MM.1S (cell line): Measurements from ENCODE around the gene PKD1.
"Not testable (repeated sequence)": the region's sequence is repeated elsewhere in the genome, so short reads cannot be mapped to it uniquely, and the experiment has no call there.

Experiments used
- DNase-seq: peaks from one replicate; pipeline ENCODE4 v3.0.0-alpha.2; 2015
- H2AFZ ChIP-seq: fragments of 300-600 bp; sonication (generic); 2 replicates; pipeline ENCODE4 v1.6.0; 2016; ENCODE audit warnings: antibody characterized with exemption, low read length
- H3F3A ChIP-seq: fragments of 300-600 bp; sonication (generic); 2 replicates; pipeline ENCODE4 v1.6.1; 2016; ENCODE audit warnings: mild to moderate bottlenecking, antibody characterized with exemption, low read length, moderate library complexity, mixed read lengths; ENCODE audit not compliant: insufficient read depth
- H3K27ac ChIP-seq: fragments of 300-600 bp; sonication (generic); 2 replicates; pipeline ENCODE4 v1.5.1; 2016; ENCODE audit warnings: mild to moderate bottlenecking, low read length
- H3K27me3 ChIP-seq: fragments of 300-600 bp; sonication (generic); replicated peaks from 2 replicates; pipeline ENCODE4 v1.6.0; 2016; ENCODE audit warnings: low read length; ENCODE audit not compliant: insufficient read depth
- H3K36me3 ChIP-seq: fragments of 300-600 bp; sonication (generic); replicated peaks from 2 replicates; pipeline ENCODE4 v1.6.1; 2016; ENCODE audit warnings: mild to moderate bottlenecking, low read length, mixed read lengths; ENCODE audit not compliant: insufficient read depth
- H3K4me1 ChIP-seq: fragments of 300-600 bp; sonication (generic); 2 replicates; pipeline ENCODE4 v1.6.1; 2016; ENCODE audit warnings: low read length, mixed read lengths
- H3K4me2 ChIP-seq: fragments of 300-600 bp; sonication (generic); 2 replicates; pipeline ENCODE4 v1.6.0; 2016; ENCODE audit warnings: low read depth, low read length
- H3K4me3 ChIP-seq: fragments of 300-600 bp; sonication (generic); 2 replicates; pipeline ENCODE4 v1.5.1; 2016; ENCODE audit warnings: low read length, mixed read lengths
- H3K79me2 ChIP-seq: fragments of 300-600 bp; sonication (generic); 2 replicates; pipeline ENCODE4 v1.6.1; 2016; ENCODE audit warnings: mixed run types, low read length, mixed read lengths
- H3K9ac ChIP-seq: fragments of 300-600 bp; sonication (generic); 2 replicates; pipeline ENCODE4 v1.6.1; 2016; ENCODE audit warnings: low read length, mixed read lengths
- H3K9me2 ChIP-seq: fragments of 300-600 bp; sonication (generic); replicated peaks from 2 replicates; pipeline ENCODE4 v1.6.1; 2016; ENCODE audit warnings: mild to moderate bottlenecking, low read length, mixed read lengths; ENCODE audit not compliant: insufficient read depth
- H3K9me3 ChIP-seq: fragments of 300-600 bp; sonication (generic); replicated peaks from 2 replicates; pipeline ENCODE4 v1.6.1; 2016; ENCODE audit warnings: mild to moderate bottlenecking, low read length, mixed read lengths; ENCODE audit not compliant: insufficient read depth
- H4K20me1 ChIP-seq: fragments of 300-600 bp; sonication (generic); 2 replicates; pipeline ENCODE4 v1.6.1; 2016; ENCODE audit warnings: mild to moderate bottlenecking, low read length, moderate library complexity, mixed read lengths; ENCODE audit not compliant: insufficient read depth

Gene PKD1

GRCh38 chr16:2110332-2111008, 25.2 kb downstream of the PKD1 start:
- not testable (repeated sequence) for H3K27me3 ChIP-seq, H3K9me2 ChIP-seq, H3K9me3 ChIP-seq, H3K79me2 ChIP-seq, H3K36me3 ChIP-seq, H2AFZ ChIP-seq, H3F3A ChIP-seq, H3K4me3 ChIP-seq, H3K4me2 ChIP-seq, H3K27ac ChIP-seq, H4K20me1 ChIP-seq, H3K9ac ChIP-seq, DNase-seq, H3K4me1 ChIP-seq

GRCh38 chr16:2109872-2110271, 25.8 kb downstream of the PKD1 start:
- not testable (repeated sequence) for H3K9me2 ChIP-seq, DNase-seq, H3K27ac ChIP-seq, H3K4me2 ChIP-seq, H2AFZ ChIP-seq, H4K20me1 ChIP-seq, H3F3A ChIP-seq, H3K4me1 ChIP-seq, H3K79me2 ChIP-seq, H3K27me3 ChIP-seq, H3K9me3 ChIP-seq, H3K36me3 ChIP-seq, H3K4me3 ChIP-seq, H3K9ac ChIP-seq

DNA sequence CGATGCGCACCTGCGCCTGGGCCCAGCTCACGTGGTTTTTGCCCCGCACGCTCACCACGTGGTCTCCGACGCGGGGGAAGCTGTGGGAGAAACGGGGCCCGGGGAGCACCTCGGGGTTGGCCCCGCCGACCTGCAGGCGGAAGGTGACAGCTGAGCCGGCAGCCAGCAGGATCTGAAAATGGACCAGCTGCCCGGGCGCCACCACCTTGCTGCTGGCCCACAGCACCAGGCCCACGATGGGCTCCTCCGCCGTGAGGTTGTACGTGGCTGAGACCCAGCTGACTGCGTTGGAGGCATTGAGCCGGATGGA, 26.5 kb downstream of the PKD1 start:
- H3F3A ChIP-seq, H3K4me2 ChIP-seq, DNase-seq, H3K4me1 ChIP-seq, H3K9me2 ChIP-seq, H3K4me3 ChIP-seq, H3K27me3 ChIP-seq, H3K9me3 ChIP-seq, H3K36me3 ChIP-seq, H3K9ac ChIP-seq, H4K20me1 ChIP-seq, H3K27ac ChIP-seq, H2AFZ ChIP-seq, H3K79me2 ChIP-seq: not testable (repeated sequence)

DNA sequence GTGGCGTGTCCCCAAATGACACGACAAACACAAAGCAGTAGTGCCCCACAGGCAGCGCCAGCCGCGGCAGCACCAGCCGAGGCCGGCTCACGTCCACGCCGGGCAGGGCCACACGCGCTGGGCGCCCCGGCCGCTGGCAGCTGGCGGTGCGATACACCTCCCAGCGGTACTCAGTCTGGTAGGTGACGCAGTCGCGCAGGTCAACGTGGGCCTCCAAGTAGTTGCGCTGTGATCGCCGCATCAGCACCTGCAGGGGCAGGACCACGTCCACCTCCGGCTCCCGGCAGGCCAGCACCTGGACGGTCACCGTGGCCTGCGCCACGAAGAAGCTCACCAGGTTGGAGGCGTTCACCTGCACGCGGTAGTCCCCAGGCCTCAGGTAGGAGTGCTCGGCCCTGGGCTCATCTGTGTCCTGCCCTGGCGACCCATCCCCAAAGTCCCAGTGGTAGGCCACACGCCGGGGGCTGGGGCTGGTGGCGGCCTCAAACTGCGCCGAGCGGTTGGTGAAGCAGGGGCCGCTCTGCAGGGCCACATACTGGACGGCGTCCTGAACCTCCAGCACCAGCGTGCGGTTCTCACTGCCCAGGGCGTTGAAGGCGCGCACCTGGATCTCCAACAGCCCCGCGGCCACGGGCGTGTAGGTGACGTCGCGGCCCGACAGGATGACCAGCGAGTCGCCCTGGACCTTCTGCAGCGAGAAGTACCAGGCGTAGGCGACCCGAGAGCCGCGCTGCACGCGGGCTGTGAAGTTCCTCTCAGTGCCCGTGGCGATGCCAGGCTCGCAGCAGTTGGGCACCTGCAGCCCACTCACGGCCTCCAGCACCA, 27.0 kb downstream of the PKD1 start:
- H3K27me3 ChIP-seq, H3K9ac ChIP-seq, DNase-seq, H2AFZ ChIP-seq, H4K20me1 ChIP-seq, H3K4me1 ChIP-seq, H3K4me2 ChIP-seq, H3F3A ChIP-seq, H3K79me2 ChIP-seq, H3K36me3 ChIP-seq, H3K9me3 ChIP-seq, H3K4me3 ChIP-seq, H3K27ac ChIP-seq, H3K9me2 ChIP-seq: not testable (repeated sequence)

- H4K20me1 ChIP-seq, H3K79me2 ChIP-seq: not testable (repeated sequence)
Observed at GRCh38 chr16:2107791-2108125, 27.9 kb downstream of the PKD1 start.

GRCh38 chr16:2107121-2107790, 28.4 kb downstream of the PKD1 start:
- not testable (repeated sequence) for H3K9me3 ChIP-seq, H3K4me1 ChIP-seq, H4K20me1 ChIP-seq, H3K27ac ChIP-seq, DNase-seq, H3K9me2 ChIP-seq, H3K36me3 ChIP-seq, H3K4me3 ChIP-seq, H2AFZ ChIP-seq, H3K4me2 ChIP-seq, H3K79me2 ChIP-seq, H3K9ac ChIP-seq, H3F3A ChIP-seq, H3K27me3 ChIP-seq

More at GRCh38 chr16:2107791-2108125, 27.9 kb downstream of the PKD1 start:
- not testable (repeated sequence) for H3K27ac ChIP-seq, DNase-seq, H3K9me3 ChIP-seq, H3F3A ChIP-seq, H2AFZ ChIP-seq, H3K4me1 ChIP-seq, H3K9ac ChIP-seq, H3K9me2 ChIP-seq, H3K36me3 ChIP-seq, H3K4me2 ChIP-seq, H3K4me3 ChIP-seq, H3K27me3 ChIP-seq

GRCh38 chr16:2106211-2106610, 29.5 kb downstream of the PKD1 start:
- not testable (repeated sequence) for H3K79me2 ChIP-seq, H3K4me2 ChIP-seq, H3F3A ChIP-seq, H3K9me2 ChIP-seq, DNase-seq, H2AFZ ChIP-seq, H3K27me3 ChIP-seq, H3K4me3 ChIP-seq, H3K27ac ChIP-seq, H4K20me1 ChIP-seq, H3K4me1 ChIP-seq, H3K9ac ChIP-seq, H3K36me3 ChIP-seq, H3K9me3 ChIP-seq

DNA sequence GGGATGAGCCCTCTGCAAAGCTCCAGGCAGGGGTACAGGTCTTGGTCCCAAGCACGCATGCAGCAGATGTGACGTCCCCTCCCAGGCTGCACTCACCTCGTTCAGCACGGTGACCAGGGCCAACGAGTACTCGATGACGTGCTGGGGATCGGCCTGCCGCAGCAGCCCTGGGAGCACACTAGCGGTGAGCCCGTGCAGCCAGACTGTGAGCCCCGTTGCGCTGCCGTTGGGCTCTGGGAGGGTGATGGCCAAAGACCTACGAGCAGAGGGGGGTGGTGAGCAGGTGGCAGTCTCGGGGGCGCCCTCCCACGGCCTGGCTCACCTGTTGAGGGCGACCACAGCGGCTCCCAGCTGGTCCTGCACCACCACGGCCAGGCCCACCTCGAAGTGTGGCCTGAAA, 29.9 kb downstream of the PKD1 start:
- H3K27me3 ChIP-seq, H3K27ac ChIP-seq, H3K4me2 ChIP-seq, H3K9me3 ChIP-seq, H3K79me2 ChIP-seq, H3K36me3 ChIP-seq, DNase-seq, H3K9me2 ChIP-seq, H3K4me1 ChIP-seq, H3K9ac ChIP-seq, H3F3A ChIP-seq, H3K4me3 ChIP-seq, H2AFZ ChIP-seq, H4K20me1 ChIP-seq: not testable (repeated sequence)
